Measurements from ENCODE around the gene LCP2. TPM values are rescaled to one million over a fixed set of nuclear protein-coding genes. Genes with fewer than 3 reads are reported as not detected.
A peak's percentile ranks its signal among the peaks of the same experiment; 100 is the strongest.

Gene LCP2
- total RNA-seq, 4 donors from 2014 or later: 3.9 to 17.9 (median 12.6) TPM

- intact Hi-C loops (cut with DNase I): no loop called here
- no peak overlapping the region for H3K27ac ChIP-seq
Measured at GRCh38 chr5:170252720-170253350, 44.7 kb downstream of the LCP2 start.

GRCh38 chr5:170252109-170252508, 45.5 kb downstream of the LCP2 start:
- no peak overlapping the region for H3K4me3 ChIP-seq
- 60 to 69% methylated on average over 3 of the region's 3 CpGs for WGBS, 2 donors
- intact Hi-C loops (cut with DNase I): no loop called here
- peak overlapping the region in 1 of 4 donors; percentile 10 for H3K27ac ChIP-seq
- peaks cover 0 to 10% (median 0%) of the 10 kb centered on the region in 3 donors for H3K36me3 ChIP-seq
- H3K27me3 ChIP-seq: peaks cover 0 to 26% (median 0%) of the 10 kb centered on the region in 4 donors
- DNase-seq: no peak
- H3K9me3 ChIP-seq: no peaks in the 10 kb centered on the region
- TF ChIP-seq CTCF (IDR thresholded peaks at IDR 0.05) (no peak), POLR2A (IDR thresholded peaks at IDR 0.05) (no peak)
- H3K4me1 ChIP-seq: peaks cover 2 to 71% (median 15%) of the 10 kb centered on the region in 3 donors

More at GRCh38 chr5:170252720-170253350, 44.7 kb downstream of the LCP2 start:
- Histone ChIP-seq H3K27me3 (peaks cover 0 to 29% (median 0%) of the 10 kb centered on the region in 4 donors), H3K4me1 (peaks cover 0 to 64% (median 15%) of the 10 kb centered on the region in 3 donors), H3K9me3 (no peaks in the 10 kb centered on the region), H3K4me3 (no peak overlapping the region), H3K36me3 (peaks cover 0 to 15% (median 0%) of the 10 kb centered on the region in 3 donors)
- no peak for DNase-seq
- TF ChIP-seq CTCF (IDR thresholded peaks at IDR 0.05) (no peak), POLR2A (IDR thresholded peaks at IDR 0.05) (no peak)
- WGBS, 2 donors: 75 to 77% methylated on average over 9 of the region's 9 CpGs

GRCh38 chr5:170251462-170251861, 46.1 kb downstream of the LCP2 start:
- intact Hi-C loops (cut with DNase I): no loop called here
- H3K27ac ChIP-seq: peak overlapping the region in 2 of 4 donors; percentile 1 to 18
- no peak for DNase-seq
- WGBS, 2 donors: 37 to 60% methylated on average over 2 of the region's 2 CpGs
- no peak overlapping the region for H3K4me3 ChIP-seq
- no peaks in the 10 kb centered on the region for H3K9me3 ChIP-seq
- no peak for TF ChIP-seq CTCF (IDR thresholded peaks at IDR 0.05)
- no peak for TF ChIP-seq POLR2A (IDR thresholded peaks at IDR 0.05)
- peaks cover 0 to 4% (median 0%) of the 10 kb centered on the region in 3 donors for H3K36me3 ChIP-seq
- H3K27me3 ChIP-seq: peaks cover 0 to 22% (median 0%) of the 10 kb centered on the region in 4 donors
- H3K4me1 ChIP-seq: peaks cover 3 to 77% (median 21%) of the 10 kb centered on the region in 3 donors

- intact Hi-C loops (cut with DNase I): no loop called here
Measured at GRCh38 chr5:170250810-170251317, 46.7 kb downstream of the LCP2 start.

More at GRCh38 chr5:170250810-170251317, 46.7 kb downstream of the LCP2 start:
- TF ChIP-seq CTCF (IDR thresholded peaks at IDR 0.05): no peak
- no peak for TF ChIP-seq POLR2A (IDR thresholded peaks at IDR 0.05)
- WGBS, 2 donors: 45 to 50% methylated on average over 3 of the region's 3 CpGs
- no peak overlapping the region for H3K4me3 ChIP-seq
- H3K9me3 ChIP-seq: no peaks in the 10 kb centered on the region
- H3K4me1 ChIP-seq: peaks cover 3 to 79% (median 21%) of the 10 kb centered on the region in 3 donors
- H3K36me3 ChIP-seq: peaks cover 0 to 4% (median 0%) of the 10 kb centered on the region in 3 donors
- DNase-seq: no peak
- H3K27me3 ChIP-seq: peaks cover 0 to 22% (median 0%) of the 10 kb centered on the region in 4 donors
- peak overlapping the region in 2 of 4 donors; percentile 1 to 18 for H3K27ac ChIP-seq

Data from esophagus squamous epithelium (tissue), 5 donors.